OCI-LY1 (cell line): ENCODE data around the gene PHF19.

Experiments used
- H2AFZ ChIP-seq: fragments of 200-600 bp; sonication (generic), shearing (Covaris generic); 2 replicates; pipeline ENCODE4 v1.6.0; 2014; ENCODE audit warnings: antibody characterized with exemption, mild to moderate bottlenecking, low read length
- H3F3A ChIP-seq: fragments of 200-600 bp; sonication (generic), shearing (Covaris generic); 2 replicates; pipeline ENCODE4 v1.6.0; 2014; ENCODE audit warnings: mild to moderate bottlenecking, antibody characterized with exemption, low read length, moderate library complexity; ENCODE audit not compliant: insufficient read depth
- H3K27ac ChIP-seq: fragments of 200-600 bp; sonication (generic); 2 replicates; pipeline ENCODE4 v1.5.1; 2014; ENCODE audit warnings: low read length, mixed run types, mild to moderate bottlenecking, low read depth; ENCODE audit not compliant: poor library complexity, severe bottlenecking
- H3K27me3 ChIP-seq: fragments of 200-600 bp; sonication (generic); 2 replicates; pipeline ENCODE4 v1.6.0; 2014; ENCODE audit warnings: antibody characterized with exemption, mild to moderate bottlenecking, low read length, moderate library complexity; ENCODE audit not compliant: insufficient read depth
- H3K36me3 ChIP-seq: fragments of 200-600 bp; sonication (generic); 2 replicates; pipeline ENCODE4 v1.6.1; 2014; ENCODE audit warnings: mild to moderate bottlenecking, antibody characterized with exemption, low read length, moderate library complexity, mixed read lengths; ENCODE audit not compliant: insufficient read depth
- H3K4me1 ChIP-seq: fragments of 200-600 bp; sonication (generic); 2 replicates; pipeline ENCODE4 v1.5.1; 2014; ENCODE audit warnings: mild to moderate bottlenecking, low read length, moderate library complexity; ENCODE audit not compliant: insufficient read depth, severe bottlenecking
- H3K4me2 ChIP-seq: fragments of 200-600 bp; sonication (generic), shearing (Covaris generic); 2 replicates; pipeline ENCODE4 v1.6.1; 2014; ENCODE audit warnings: low read length
- H3K4me3 ChIP-seq: fragments of 200-600 bp; sonication (generic); 2 replicates; pipeline ENCODE4 v1.5.1; 2014; ENCODE audit warnings: low read length, low read depth, mild to moderate bottlenecking, mixed read lengths; ENCODE audit not compliant: poor library complexity, severe bottlenecking
- H3K79me2 ChIP-seq: fragments of 200-600 bp; shearing (Covaris generic); 2 replicates; pipeline ENCODE4 v1.6.1; 2016; ENCODE audit warnings: mixed run types, low read length, mixed read lengths; ENCODE audit not compliant: insufficient read depth
- H3K9ac ChIP-seq: fragments of 200-600 bp; sonication (generic), shearing (Covaris generic); 2 replicates; pipeline ENCODE4 v1.6.1; 2014; ENCODE audit warnings: mild to moderate bottlenecking, low read length, mixed read lengths
- H3K9me2 ChIP-seq: fragments of 200-600 bp; sonication (generic), shearing (Covaris generic); 2 replicates; pipeline ENCODE4 v1.6.1; 2014; ENCODE audit warnings: low read depth, mild to moderate bottlenecking, low read length, mixed read lengths
- H3K9me3 ChIP-seq: fragments of 200-600 bp; shearing (Covaris generic); 2 replicates; pipeline ENCODE4 v1.6.1; 2014; ENCODE audit warnings: low read length, mixed read lengths
- H4K20me1 ChIP-seq: fragments of 200-600 bp; sonication (generic), shearing (Covaris generic); 2 replicates; pipeline ENCODE4 v1.6.0; 2016; ENCODE audit warnings: mild to moderate bottlenecking, low read length; ENCODE audit not compliant: insufficient read depth
- EZH2 ChIP-seq: fragments of 200-600 bp; sonication (generic), shearing (Covaris generic); IDR thresholded peaks from 2 replicates; pipeline ENCODE4 v1.8.0; 2017; ENCODE audit warnings: borderline replicate concordance, mixed run types, mild to moderate bottlenecking, antibody characterized with exemption, low read length, moderate library complexity, mixed read lengths
- TF ChIP-seq, protein P1 (sequence below): fragments of 200-600 bp; sonication (generic), shearing (Covaris generic); IDR thresholded peaks from 2 replicates; pipeline ENCODE4 v1.5.1; 2017; ENCODE audit warnings: mild to moderate bottlenecking, antibody characterized with exemption, low read length, moderate library complexity, mixed read lengths

Gene PHF19

DNA sequence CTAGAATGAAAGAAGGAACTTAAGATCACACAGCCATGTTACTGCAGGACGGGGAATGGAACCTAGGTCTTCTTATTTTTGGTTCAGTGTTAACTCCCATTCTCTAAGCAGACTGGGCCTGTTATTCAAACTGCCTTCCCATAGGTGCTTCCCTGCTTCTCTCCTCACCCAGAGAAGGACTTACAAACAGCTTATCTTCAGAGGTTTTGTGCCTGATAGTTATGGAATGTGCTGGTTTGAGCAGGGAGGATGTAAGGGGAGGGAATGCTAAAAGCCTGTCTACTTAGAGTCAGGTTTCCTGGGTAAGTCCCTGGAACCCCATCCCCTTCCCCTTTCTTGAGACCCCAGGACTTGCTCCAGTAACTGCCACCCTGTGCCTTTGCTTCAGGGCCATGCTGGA is 30.1 kb downstream of the PHF19 start:
- Histone ChIP-seq H3K79me2 (peaks cover 21% of the 10 kb centered on the region), H3K27ac (no peak overlapping the region), H3K27me3 (no peaks in the 10 kb centered on the region)

DNA sequence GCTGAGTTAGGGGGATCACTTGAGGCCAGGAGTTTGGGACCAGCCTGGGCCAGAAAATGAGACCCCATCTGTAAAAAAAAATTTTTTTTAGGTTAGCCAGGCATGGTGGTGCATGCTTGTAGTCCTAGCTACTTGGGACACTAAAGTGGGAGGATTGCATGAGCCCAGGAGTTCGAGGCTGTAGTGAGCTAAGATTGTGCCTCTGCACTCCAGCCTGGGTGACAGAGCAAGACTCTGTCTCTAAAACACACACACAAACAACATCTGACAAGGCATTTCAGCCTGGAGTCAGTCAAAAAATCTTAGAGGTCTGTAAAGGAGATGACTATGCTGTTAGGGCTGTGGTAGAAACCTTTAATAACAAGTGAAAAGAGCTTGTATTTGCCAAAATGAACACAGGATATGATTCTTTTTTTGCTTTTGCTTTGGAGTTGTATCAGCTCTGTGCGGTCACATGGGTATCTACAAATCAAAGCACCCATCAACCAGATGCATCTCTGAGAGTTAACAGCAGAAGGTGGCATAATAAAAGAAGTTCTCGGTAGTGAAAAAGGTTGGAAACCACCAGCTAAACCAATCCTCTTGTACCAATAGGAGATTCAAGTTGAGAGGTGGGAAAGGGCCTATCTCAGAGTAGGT is 30.6 kb downstream of the PHF19 start:
- H3K9ac ChIP-seq, result no peak overlapping the region
- no peak overlapping the region for H3K4me2 ChIP-seq

More for the DNA sequence above, 30.1 kb downstream of the PHF19 start:
- Histone ChIP-seq H3K9me2 (no peaks in the 10 kb centered on the region), H2AFZ (no peak overlapping the region), H3K36me3 (peaks cover 50% of the 10 kb centered on the region), H4K20me1 (no peaks in the 10 kb centered on the region), H3K4me2 (no peak overlapping the region), H3K4me3 (no peak overlapping the region), H3K4me1 (peaks cover 25% of the 10 kb centered on the region), H3F3A (no peaks in the 10 kb centered on the region), H3K9ac (no peak overlapping the region), H3K9me3 (no peaks in the 10 kb centered on the region; the same call in 1 of the 2 replicates)
- no peak for TF ChIP-seq EZH2
- TF ChIP-seq, protein P1, sequence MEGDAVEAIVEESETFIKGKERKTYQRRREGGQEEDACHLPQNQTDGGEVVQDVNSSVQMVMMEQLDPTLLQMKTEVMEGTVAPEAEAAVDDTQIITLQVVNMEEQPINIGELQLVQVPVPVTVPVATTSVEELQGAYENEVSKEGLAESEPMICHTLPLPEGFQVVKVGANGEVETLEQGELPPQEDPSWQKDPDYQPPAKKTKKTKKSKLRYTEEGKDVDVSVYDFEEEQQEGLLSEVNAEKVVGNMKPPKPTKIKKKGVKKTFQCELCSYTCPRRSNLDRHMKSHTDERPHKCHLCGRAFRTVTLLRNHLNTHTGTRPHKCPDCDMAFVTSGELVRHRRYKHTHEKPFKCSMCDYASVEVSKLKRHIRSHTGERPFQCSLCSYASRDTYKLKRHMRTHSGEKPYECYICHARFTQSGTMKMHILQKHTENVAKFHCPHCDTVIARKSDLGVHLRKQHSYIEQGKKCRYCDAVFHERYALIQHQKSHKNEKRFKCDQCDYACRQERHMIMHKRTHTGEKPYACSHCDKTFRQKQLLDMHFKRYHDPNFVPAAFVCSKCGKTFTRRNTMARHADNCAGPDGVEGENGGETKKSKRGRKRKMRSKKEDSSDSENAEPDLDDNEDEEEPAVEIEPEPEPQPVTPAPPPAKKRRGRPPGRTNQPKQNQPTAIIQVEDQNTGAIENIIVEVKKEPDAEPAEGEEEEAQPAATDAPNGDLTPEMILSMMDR, result no peak

DNA sequence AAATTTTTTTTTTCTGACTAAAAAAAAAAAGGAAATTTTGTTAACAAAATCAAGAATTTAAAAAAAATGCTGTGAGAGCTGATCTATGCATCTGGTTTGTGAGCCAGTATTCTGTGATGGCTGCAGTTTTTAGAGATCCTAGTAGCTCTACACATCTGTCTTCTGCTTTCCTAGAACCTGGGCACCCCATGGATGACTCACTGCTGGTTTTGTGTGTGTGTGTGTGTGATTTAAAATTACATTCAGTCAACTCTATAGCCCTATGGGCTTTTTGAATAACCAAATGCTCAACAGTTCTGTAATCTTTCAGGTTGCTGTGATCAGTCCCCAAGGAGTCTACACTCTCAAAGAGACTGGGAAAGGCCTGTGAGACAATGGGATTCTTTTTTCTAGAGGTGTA is 31.7 kb downstream of the PHF19 start:
- Histone ChIP-seq H3K36me3 (peaks cover 48% of the 10 kb centered on the region), H3K4me1 (peaks cover 31% of the 10 kb centered on the region), H3F3A (no peaks in the 10 kb centered on the region), H3K9ac (no peak overlapping the region), H3K9me3 (no peaks in the 10 kb centered on the region; the same call in 1 of the 2 replicates), H3K9me2 (no peaks in the 10 kb centered on the region), H3K27ac (no peak overlapping the region), H3K79me2 (peaks cover 30% of the 10 kb centered on the region), H3K4me3 (no peak overlapping the region), H4K20me1 (no peaks in the 10 kb centered on the region), H2AFZ (no peak overlapping the region), H3K4me2 (no peak overlapping the region), H3K27me3 (no peaks in the 10 kb centered on the region)
- TF ChIP-seq, protein P1, result no peak
- no peak for TF ChIP-seq EZH2

More for the DNA sequence above, 30.6 kb downstream of the PHF19 start:
- TF ChIP-seq, protein P1, result no peak
- no peak for TF ChIP-seq EZH2
- Histone ChIP-seq H3K9me2 (no peaks in the 10 kb centered on the region), H3K36me3 (peaks cover 48% of the 10 kb centered on the region), H3K4me3 (no peak overlapping the region), H2AFZ (no peak overlapping the region), H3K27ac (no peak overlapping the region), H3K79me2 (peaks cover 26% of the 10 kb centered on the region), H3F3A (no peaks in the 10 kb centered on the region), H3K9me3 (no peaks in the 10 kb centered on the region; the same call in 1 of the 2 replicates), H3K4me1 (peaks cover 31% of the 10 kb centered on the region), H3K27me3 (no peaks in the 10 kb centered on the region), H4K20me1 (no peaks in the 10 kb centered on the region)
